ENCODE data around the gene SPAG16. TPM values are rescaled to one million over a fixed set of nuclear protein-coding genes. Genes with fewer than 3 reads are reported as not detected.

The SPAG16 gene
- total RNA-seq, 1 experiment from 2014 or later: 17.3 TPM

GRCh38 chr2:214193943-214194342, 909.7 kb downstream of the SPAG16 start:
- Histone ChIP-seq H2AK5ac (ENCODE audit: insufficient read length, low read length) (no peak overlapping the region), H3K23me2 (ENCODE audit: insufficient read length, low read depth, low read length, poor library complexity, severe bottlenecking) (no peaks in the 10 kb centered on the region), H3K23ac (ENCODE audit: insufficient read length, low read depth, low read length) (no peak overlapping the region), H2BK120ac (ENCODE audit: low read depth, low read length, poor library complexity, severe bottlenecking) (no peak overlapping the region), H3T11ph (ENCODE audit: low read length) (no peak overlapping the region), H3K9me3 (ENCODE audit: control insufficient read depth, low read depth, low read length) (no peaks in the 10 kb centered on the region), H3K9ac (ENCODE audit: extremely low read depth, insufficient read length, low read length) (no peak overlapping the region), H3K79me2 (ENCODE audit: insufficient read depth, low read length) (no peaks in the 10 kb centered on the region), H2AFZ (ENCODE audit: low read length) (no peak overlapping the region), H3K14ac (ENCODE audit: insufficient read depth, low read length) (no peak overlapping the region), H2BK12ac (ENCODE audit: insufficient read length, low read depth, low read length) (no peak overlapping the region), H3K4me2 (ENCODE audit: insufficient read depth, insufficient read length, low read length) (no peak overlapping the region), H2BK5ac (ENCODE audit: insufficient read length, low read length) (no peak overlapping the region), H2BK20ac (ENCODE audit: low read depth, low read length, poor library complexity, severe bottlenecking) (no peak overlapping the region), H3K18ac (ENCODE audit: insufficient read length, low read depth, low read length) (no peak overlapping the region), H3K4ac (ENCODE audit: low read depth, low read length) (no peak overlapping the region), H3K4me1 (ENCODE audit: insufficient read depth, low read length) (no peaks in the 10 kb centered on the region), H4K91ac (ENCODE audit: insufficient read length, low read depth, low read length) (no peak overlapping the region), H4K5ac (ENCODE audit: insufficient read length, low read depth, low read length) (no peak overlapping the region), H3K56ac (ENCODE audit: insufficient read length, low read depth, low read length) (no peak overlapping the region), H4K20me1 (ENCODE audit: control insufficient read depth, insufficient read depth, insufficient read length) (no peaks in the 10 kb centered on the region), H2BK15ac (ENCODE audit: low read depth, low read length) (no peak overlapping the region), H3K27me3 (ENCODE audit: insufficient read depth, low read length) (no peaks in the 10 kb centered on the region), H4K8ac (replicated peaks; ENCODE audit: insufficient read length, low read depth, low read length) (no peak overlapping the region), H3K27ac (ENCODE audit: insufficient read length, low read depth, low read length) (no peak overlapping the region), H3K79me1 (ENCODE audit: insufficient read depth, low read depth, low read length, poor library complexity, severe bottlenecking) (no peaks in the 10 kb centered on the region)
- Mint-ChIP-seq H3K36me3 (ENCODE audit: insufficient read depth in 1 of 3, low read depth in 3 of 3) (no peaks in the 10 kb centered on the region), H3K9me3 (no peaks in the 10 kb centered on the region), H3K27me3 (ENCODE audit: low read depth) (no peaks in the 10 kb centered on the region), H3K4me3 (no peak overlapping the region), H3K4me1 (peaks cover 12% of the 10 kb centered on the region in 2 experiments), H3K27ac (no peak overlapping the region)
- TF ChIP-seq CTCF (conservative IDR thresholded peaks at IDR 0.05): no peak
- WGBS (ENCODE audit: extremely low coverage, insufficient read length, low lambda C conversion rate): no CpG with 5 or more reads among the region's 1 CpG
- no peak for DNase-seq

Data from H9 (cell line).